Measurements from ENCODE around the gene NOS1AP. TPM values are rescaled to one million over a fixed set of nuclear protein-coding genes. Genes with fewer than 3 reads are reported as not detected.

NOS1AP gene
- polyA plus RNA-seq, 1 of the 3 experiments (the other 2 are of a cell fraction) = 0.03 TPM

DNA sequence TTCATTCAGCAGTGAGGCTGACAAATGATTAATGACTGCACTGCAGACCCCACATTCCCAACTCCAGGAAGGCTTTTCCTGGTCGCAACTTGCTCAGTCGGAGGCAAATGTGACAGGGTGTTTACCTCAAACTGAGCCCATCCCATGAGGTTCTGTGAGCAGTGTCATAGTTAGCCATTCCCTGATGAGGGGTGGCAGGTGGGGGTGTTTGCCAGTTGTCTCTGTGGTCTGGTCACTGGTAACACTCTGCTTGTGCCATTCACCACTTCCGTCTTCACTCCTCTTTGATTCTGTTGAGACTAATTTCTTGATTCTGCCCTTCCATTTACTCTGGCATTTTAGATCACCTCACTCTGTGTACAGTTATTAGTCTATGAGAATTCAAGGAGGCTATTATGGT lies 73.5 kb downstream of the NOS1AP start:
- no peaks in the 10 kb centered on the region for H3K9me2 ChIP-seq
- H3K36me3 ChIP-seq (replicated peaks in 1 of 2; ENCODE audit: control insufficient read depth in 1 of 2, insufficient read depth in 2 of 2, low read length in 1 of 2) = no peaks in the 10 kb centered on the region
- H3K9me3 ChIP-seq = no peaks in the 10 kb centered on the region
- H3K4me2 ChIP-seq = no peak overlapping the region
- no peak overlapping the region for H3K9ac ChIP-seq
- no peaks in the 10 kb centered on the region; the same call in 1 of the 2 replicates for H3K27me3 ChIP-seq (ENCODE audit: insufficient read depth)
- no peaks in the 10 kb centered on the region for H4K20me1 ChIP-seq (ENCODE audit: insufficient read depth)
- DNase-seq = no peak
- 80% methylated on average over 3 of the region's 3 CpGs for WGBS (ENCODE audit: low lambda C conversion rate)
- H3K79me2 ChIP-seq (ENCODE audit: insufficient read depth) = no peaks in the 10 kb centered on the region
- H3K27ac ChIP-seq (ENCODE audit: low read depth in 2 of 2, low read length in 1 of 2) = no peak overlapping the region
- CTCF ChIA-PET = no interaction called here
- peaks cover 2 to 5% of the 10 kb centered on the region in 2 experiments; a peak in 2 of 4 replicates for H3K4me1 ChIP-seq (ENCODE audit: control insufficient read depth in 1 of 2, insufficient read depth in 2 of 2, low read depth in 1 of 2, low read length in 1 of 2)
- POLR2A ChIA-PET = no interaction called here
- TF ChIP-seq RXRA (IDR thresholded peaks at IDR 0.05; ENCODE audit: borderline replicate concordance, low read depth) (no peak), GATA2 (CRISPR knock-in tag; IDR thresholded peaks at IDR 0.05) (no peak), CHD2 (IDR thresholded peaks at IDR 0.05; ENCODE audit: low read length, partially characterized antibody) (no peak), RFX5 (IDR thresholded peaks at IDR 0.05; ENCODE audit: low read length) (no peak), TCF12 (IDR thresholded peaks at IDR 0.05) (no peak), ZBTB33 (IDR thresholded peaks at IDR 0.05; ENCODE audit: borderline replicate concordance, low read depth) (no peak), POLR2AphosphoS5 (IDR thresholded peaks at IDR 0.05; ENCODE audit: low read depth, low read length) (no peak), GABPA (IDR thresholded peaks at IDR 0.05; ENCODE audit: low read depth) (no peak), TAF1 (IDR thresholded peaks at IDR 0.05; ENCODE audit: borderline replicate concordance, low read depth, low read length) (no peak), JUND (IDR thresholded peaks at IDR 0.05) (no peak)
- TF ChIP-seq, protein P1, sequence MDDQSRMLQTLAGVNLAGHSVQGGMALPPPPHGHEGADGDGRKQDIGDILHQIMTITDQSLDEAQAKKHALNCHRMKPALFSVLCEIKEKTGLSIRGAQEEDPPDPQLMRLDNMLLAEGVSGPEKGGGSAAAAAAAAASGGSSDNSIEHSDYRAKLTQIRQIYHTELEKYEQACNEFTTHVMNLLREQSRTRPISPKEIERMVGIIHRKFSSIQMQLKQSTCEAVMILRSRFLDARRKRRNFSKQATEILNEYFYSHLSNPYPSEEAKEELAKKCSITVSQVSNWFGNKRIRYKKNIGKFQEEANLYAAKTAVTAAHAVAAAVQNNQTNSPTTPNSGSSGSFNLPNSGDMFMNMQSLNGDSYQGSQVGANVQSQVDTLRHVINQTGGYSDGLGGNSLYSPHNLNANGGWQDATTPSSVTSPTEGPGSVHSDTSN (IDR thresholded peaks at IDR 0.05) = no peak
- H2AFZ ChIP-seq (ENCODE audit: low read depth) = no peak overlapping the region
- no peak overlapping the region for H3K4me3 ChIP-seq (ENCODE audit: low read depth in 2 of 2, low read length in 1 of 2)
- no peaks in the 10 kb centered on the region for H3F3A ChIP-seq (replicated peaks; ENCODE audit: insufficient read depth)

- H3K9me3 ChIP-seq = no peaks in the 10 kb centered on the region
- H3K79me2 ChIP-seq (ENCODE audit: insufficient read depth) = no peaks in the 10 kb centered on the region
- H3K4me3 ChIP-seq (ENCODE audit: low read depth in 2 of 2, low read length in 1 of 2) = no peak overlapping the region
- no peaks in the 10 kb centered on the region for H3K9me2 ChIP-seq
- H3K27me3 ChIP-seq (ENCODE audit: insufficient read depth) = no peaks in the 10 kb centered on the region; the same call in 1 of the 2 replicates
- H3K36me3 ChIP-seq (replicated peaks in 1 of 2; ENCODE audit: control insufficient read depth in 1 of 2, insufficient read depth in 2 of 2, low read length in 1 of 2) = no peaks in the 10 kb centered on the region
- H4K20me1 ChIP-seq (ENCODE audit: insufficient read depth) = no peaks in the 10 kb centered on the region
- ChIA-PET CTCF (no interaction called here), POLR2A (no interaction called here)
- no peak overlapping the region for H3K9ac ChIP-seq
- no peak overlapping the region for H3K27ac ChIP-seq (ENCODE audit: low read depth in 2 of 2, low read length in 1 of 2)
- no peak overlapping the region for H3K4me2 ChIP-seq
- H2AFZ ChIP-seq (ENCODE audit: low read depth) = no peak overlapping the region
- no peak for DNase-seq
- 24% methylated on average over 3 of the region's 3 CpGs for WGBS (ENCODE audit: low lambda C conversion rate)
- H3F3A ChIP-seq (replicated peaks; ENCODE audit: insufficient read depth) = no peaks in the 10 kb centered on the region
- peaks cover 2 to 5% of the 10 kb centered on the region in 2 experiments; a peak in 2 of 4 replicates for H3K4me1 ChIP-seq (ENCODE audit: control insufficient read depth in 1 of 2, insufficient read depth in 2 of 2, low read depth in 1 of 2, low read length in 1 of 2)
- no peak for TF ChIP-seq MAX (IDR thresholded peaks at IDR 0.05; ENCODE audit: low read depth)
- no peak for TF ChIP-seq TEAD4 (IDR thresholded peaks at IDR 0.05; ENCODE audit: borderline replicate concordance, insufficient read depth)
- no peak for TF ChIP-seq FOSL2 (IDR thresholded peaks at IDR 0.05; ENCODE audit: borderline replicate concordance, low read depth)
- TF ChIP-seq CHD2 (IDR thresholded peaks at IDR 0.05; ENCODE audit: low read length, partially characterized antibody) = no peak
- TF ChIP-seq JUND (IDR thresholded peaks at IDR 0.05) = no peak
- no peak for TF ChIP-seq POLR2AphosphoS5 (IDR thresholded peaks at IDR 0.05; ENCODE audit: low read depth, low read length)
- TF ChIP-seq, protein P2, sequence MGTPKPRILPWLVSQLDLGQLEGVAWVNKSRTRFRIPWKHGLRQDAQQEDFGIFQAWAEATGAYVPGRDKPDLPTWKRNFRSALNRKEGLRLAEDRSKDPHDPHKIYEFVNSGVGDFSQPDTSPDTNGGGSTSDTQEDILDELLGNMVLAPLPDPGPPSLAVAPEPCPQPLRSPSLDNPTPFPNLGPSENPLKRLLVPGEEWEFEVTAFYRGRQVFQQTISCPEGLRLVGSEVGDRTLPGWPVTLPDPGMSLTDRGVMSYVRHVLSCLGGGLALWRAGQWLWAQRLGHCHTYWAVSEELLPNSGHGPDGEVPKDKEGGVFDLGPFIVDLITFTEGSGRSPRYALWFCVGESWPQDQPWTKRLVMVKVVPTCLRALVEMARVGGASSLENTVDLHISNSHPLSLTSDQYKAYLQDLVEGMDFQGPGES (IDR thresholded peaks at IDR 0.05; ENCODE audit: low read depth, low read length) = no peak
- TF ChIP-seq RFX5 (IDR thresholded peaks at IDR 0.05; ENCODE audit: low read length) = no peak
- TF ChIP-seq NFIC (IDR thresholded peaks at IDR 0.05; ENCODE audit: borderline replicate concordance) = no peak
- no peak for TF ChIP-seq MEF2A (IDR thresholded peaks at IDR 0.05; ENCODE audit: borderline replicate concordance, low read depth)
- no peak for TF ChIP-seq GATA2 (CRISPR knock-in tag; IDR thresholded peaks at IDR 0.05)
- no peak for TF ChIP-seq RXRA (IDR thresholded peaks at IDR 0.05; ENCODE audit: borderline replicate concordance, low read depth)
- TF ChIP-seq, protein P3, sequence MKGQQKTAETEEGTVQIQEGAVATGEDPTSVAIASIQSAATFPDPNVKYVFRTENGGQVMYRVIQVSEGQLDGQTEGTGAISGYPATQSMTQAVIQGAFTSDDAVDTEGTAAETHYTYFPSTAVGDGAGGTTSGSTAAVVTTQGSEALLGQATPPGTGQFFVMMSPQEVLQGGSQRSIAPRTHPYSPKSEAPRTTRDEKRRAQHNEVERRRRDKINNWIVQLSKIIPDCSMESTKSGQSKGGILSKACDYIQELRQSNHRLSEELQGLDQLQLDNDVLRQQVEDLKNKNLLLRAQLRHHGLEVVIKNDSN (IDR thresholded peaks at IDR 0.05; ENCODE audit: borderline replicate concordance, low read depth) = no peak
- TF ChIP-seq, protein P4, sequence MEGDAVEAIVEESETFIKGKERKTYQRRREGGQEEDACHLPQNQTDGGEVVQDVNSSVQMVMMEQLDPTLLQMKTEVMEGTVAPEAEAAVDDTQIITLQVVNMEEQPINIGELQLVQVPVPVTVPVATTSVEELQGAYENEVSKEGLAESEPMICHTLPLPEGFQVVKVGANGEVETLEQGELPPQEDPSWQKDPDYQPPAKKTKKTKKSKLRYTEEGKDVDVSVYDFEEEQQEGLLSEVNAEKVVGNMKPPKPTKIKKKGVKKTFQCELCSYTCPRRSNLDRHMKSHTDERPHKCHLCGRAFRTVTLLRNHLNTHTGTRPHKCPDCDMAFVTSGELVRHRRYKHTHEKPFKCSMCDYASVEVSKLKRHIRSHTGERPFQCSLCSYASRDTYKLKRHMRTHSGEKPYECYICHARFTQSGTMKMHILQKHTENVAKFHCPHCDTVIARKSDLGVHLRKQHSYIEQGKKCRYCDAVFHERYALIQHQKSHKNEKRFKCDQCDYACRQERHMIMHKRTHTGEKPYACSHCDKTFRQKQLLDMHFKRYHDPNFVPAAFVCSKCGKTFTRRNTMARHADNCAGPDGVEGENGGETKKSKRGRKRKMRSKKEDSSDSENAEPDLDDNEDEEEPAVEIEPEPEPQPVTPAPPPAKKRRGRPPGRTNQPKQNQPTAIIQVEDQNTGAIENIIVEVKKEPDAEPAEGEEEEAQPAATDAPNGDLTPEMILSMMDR (IDR thresholded peaks at IDR 0.05) = no peak
- no peak for TF ChIP-seq YY1 (IDR thresholded peaks at IDR 0.05; ENCODE audit: low read depth)
- TF ChIP-seq, protein P1 (IDR thresholded peaks at IDR 0.05) = no peak
Observed at GRCh38 chr1:162144268-162144667, 74.8 kb downstream of the NOS1AP start.

All from SK-N-SH (cell line).